LHCN-M2 (cell line): Measurements from ENCODE around the gene ACVR2B. TPM values are rescaled to one million over a fixed set of nuclear protein-coding genes. Genes with fewer than 3 reads are reported as not detected.
"Not testable (repeated sequence)": the region's sequence is repeated elsewhere in the genome, so short reads cannot be mapped to it uniquely, and the experiment has no call there.

Experiments
- DNase-seq: peaks from one replicate; pipeline ENCODE4 v3.0.0-alpha.2; 2012; ENCODE audit warnings: low read depth
- polyA plus RNA-seq: library from polyadenylated mRNA; unstranded; fragments of >200 nt; gene quantifications from one replicate; pipeline ENCODE4 v1.2.1, GENCODE V29; 2012; ENCODE audit warnings: missing spikeins
- total RNA-seq: library from RNA; depleted of rRNA; stranded (reverse); fragments of >200 nt; gene quantifications from 2 replicates; pipeline ENCODE4 v1.2.3, GENCODE V29; 2014; rRNA removed

The ACVR2B gene
- total RNA-seq, result 1.5 and 1.7 TPM in 2 replicates
- polyA plus RNA-seq, result 0.36 TPM

- DNase-seq, result peak; percentile 66
These were observed at the start of gene ACVR2B for GRCh38 chr3:38453075-38453912. Gene ACVR2B (plus strand): TSS chr3:38453890. CDS start chr3:38454323, 433 bp downstream.

GRCh38 chr3:38404286-38404685 is 49.4 kb upstream of the ACVR2B start:
- DNase-seq, result peak; percentile 74

GRCh38 chr3:38411591-38411990 is 42.1 kb upstream of the ACVR2B start:
- no peak for DNase-seq

- DNase-seq, result not testable (repeated sequence)
These were observed 32.9 kb upstream of the ACVR2B start for GRCh38 chr3:38420758-38421157.

GRCh38 chr3:38421679-38422336 is 31.9 kb upstream of the ACVR2B start:
- DNase-seq, result no peak

- not testable (repeated sequence) for DNase-seq
These were observed 26.8 kb upstream of the ACVR2B start for GRCh38 chr3:38426798-38427426.

GRCh38 chr3:38432871-38433658 is 20.6 kb upstream of the ACVR2B start:
- DNase-seq, result not testable (repeated sequence)

GRCh38 chr3:38433661-38434060 is 20.0 kb upstream of the ACVR2B start:
- not testable (repeated sequence) for DNase-seq

- peak; percentile 56 for DNase-seq
These were observed 15.1 kb upstream of the ACVR2B start for GRCh38 chr3:38438436-38439069.

- DNase-seq, result not testable (repeated sequence)
These were observed 10.5 kb upstream of the ACVR2B start for GRCh38 chr3:38443205-38443604.

GRCh38 chr3:38446085-38446686 is 7.5 kb upstream of the ACVR2B start:
- no peak for DNase-seq

- no peak for DNase-seq
These were observed 6.9 kb upstream of the ACVR2B start for GRCh38 chr3:38446812-38447211.

GRCh38 chr3:38450853-38451252 is 2.8 kb upstream of the ACVR2B start:
- no peak for DNase-seq

GRCh38 chr3:38453913-38454177 is 155 bp downstream of the ACVR2B start:
- no peak for DNase-seq

- DNase-seq, result no peak
These were observed 641 bp downstream of the ACVR2B start for GRCh38 chr3:38454178-38454883.

GRCh38 chr3:38454884-38455638 is 1.4 kb downstream of the ACVR2B start:
- DNase-seq, result peak; percentile 25

- no peak for DNase-seq
These were observed 2.1 kb downstream of the ACVR2B start for GRCh38 chr3:38455639-38456430.
